ENCODE measurements around the gene TRIM23.

TRIM23 gene

DNA sequence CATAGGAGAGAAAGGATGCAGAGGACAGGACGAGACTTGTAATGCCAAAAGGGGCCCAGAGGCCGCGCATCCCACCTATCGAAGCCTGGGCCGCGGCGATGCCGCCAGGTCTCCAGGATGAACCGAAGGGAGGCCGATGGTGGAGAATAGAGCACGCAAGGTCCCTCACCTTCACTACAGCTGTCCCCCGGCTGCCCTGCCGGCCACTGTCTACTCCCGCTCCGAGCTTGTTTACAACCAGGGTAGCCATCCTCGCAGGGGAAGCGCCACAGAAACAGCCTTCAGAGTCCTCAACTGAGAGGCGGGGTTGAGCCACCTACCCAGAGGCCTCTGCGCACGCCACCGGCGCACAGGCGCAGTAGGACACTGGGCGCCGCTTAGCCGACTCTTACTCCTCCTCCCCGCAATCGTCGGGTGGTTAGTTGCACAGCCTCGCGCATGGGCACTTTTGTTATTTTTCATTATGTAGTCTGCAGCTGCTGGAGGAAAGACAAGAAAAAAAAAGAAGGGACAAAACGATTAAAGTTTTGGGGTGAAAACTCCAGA is at the start of gene TRIM23:
TRIM23 (minus strand) TSS at position 309 of the 546 bp plus-strand sequence; CDS start at position 250, 59 bp downstream.
- TF ChIP-seq, protein P1, sequence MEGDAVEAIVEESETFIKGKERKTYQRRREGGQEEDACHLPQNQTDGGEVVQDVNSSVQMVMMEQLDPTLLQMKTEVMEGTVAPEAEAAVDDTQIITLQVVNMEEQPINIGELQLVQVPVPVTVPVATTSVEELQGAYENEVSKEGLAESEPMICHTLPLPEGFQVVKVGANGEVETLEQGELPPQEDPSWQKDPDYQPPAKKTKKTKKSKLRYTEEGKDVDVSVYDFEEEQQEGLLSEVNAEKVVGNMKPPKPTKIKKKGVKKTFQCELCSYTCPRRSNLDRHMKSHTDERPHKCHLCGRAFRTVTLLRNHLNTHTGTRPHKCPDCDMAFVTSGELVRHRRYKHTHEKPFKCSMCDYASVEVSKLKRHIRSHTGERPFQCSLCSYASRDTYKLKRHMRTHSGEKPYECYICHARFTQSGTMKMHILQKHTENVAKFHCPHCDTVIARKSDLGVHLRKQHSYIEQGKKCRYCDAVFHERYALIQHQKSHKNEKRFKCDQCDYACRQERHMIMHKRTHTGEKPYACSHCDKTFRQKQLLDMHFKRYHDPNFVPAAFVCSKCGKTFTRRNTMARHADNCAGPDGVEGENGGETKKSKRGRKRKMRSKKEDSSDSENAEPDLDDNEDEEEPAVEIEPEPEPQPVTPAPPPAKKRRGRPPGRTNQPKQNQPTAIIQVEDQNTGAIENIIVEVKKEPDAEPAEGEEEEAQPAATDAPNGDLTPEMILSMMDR (IDR thresholded peaks at IDR 0.05; ENCODE audit: low read depth, low read length, missing control alignments) = no peak
- DNase-seq (ENCODE audit: extremely low read depth, low read depth) = peak; percentile 66
- peak within 1 kb of the TSS; percentile 72 for H3K4me3 ChIP-seq (replicated peaks; ENCODE audit: low read depth, low read length)

DNA sequence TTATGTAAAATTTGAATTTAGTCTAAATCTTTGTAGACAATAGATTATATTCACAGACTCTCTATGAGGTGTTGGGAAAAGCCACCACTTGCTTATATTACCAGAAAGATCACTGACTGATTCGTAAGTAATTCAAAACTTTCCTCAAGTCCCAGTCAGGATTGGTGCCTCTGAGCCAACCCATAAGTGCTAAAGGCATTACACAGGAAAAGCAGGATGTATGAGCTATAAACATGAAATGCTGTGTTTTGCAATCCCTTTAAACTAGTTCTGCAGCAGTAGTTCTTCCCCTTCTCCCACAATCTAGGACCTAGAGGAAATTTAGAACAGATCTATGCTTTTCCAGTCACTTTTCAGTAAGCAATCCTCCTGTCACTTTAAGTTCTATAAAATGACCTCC is 48.7 kb upstream of the TRIM23 start:
- DNase-seq (ENCODE audit: extremely low read depth, low read depth) = no peak
- TF ChIP-seq, protein P1 (IDR thresholded peaks at IDR 0.05; ENCODE audit: low read depth, low read length, missing control alignments) = no peak
- H3K4me3 ChIP-seq (replicated peaks; ENCODE audit: low read depth, low read length) = no peak overlapping the region

DNA sequence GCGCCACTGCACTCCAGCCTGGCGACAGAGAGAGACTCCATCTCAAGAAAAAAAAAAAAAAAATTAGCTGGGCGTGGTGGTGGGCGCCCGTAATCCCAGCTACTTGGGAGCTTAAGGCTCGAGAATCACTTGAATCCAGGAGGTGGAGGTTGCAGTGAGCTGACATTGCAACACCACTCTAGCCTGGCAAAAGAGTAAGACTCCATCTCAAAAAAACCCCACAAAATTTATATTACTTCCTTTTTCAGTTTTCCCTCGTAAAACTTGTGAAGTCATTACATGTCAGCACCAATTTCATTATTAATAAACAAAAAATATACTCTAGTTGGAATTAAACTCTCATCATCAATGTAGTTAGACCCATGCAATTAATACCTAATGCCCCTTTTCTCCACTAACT is 44.6 kb upstream of the TRIM23 start:
- no peak for DNase-seq (ENCODE audit: extremely low read depth, low read depth)
- TF ChIP-seq, protein P1 (IDR thresholded peaks at IDR 0.05; ENCODE audit: low read depth, low read length, missing control alignments) = no peak
- H3K4me3 ChIP-seq (replicated peaks; ENCODE audit: low read depth, low read length) = no peak overlapping the region

DNA sequence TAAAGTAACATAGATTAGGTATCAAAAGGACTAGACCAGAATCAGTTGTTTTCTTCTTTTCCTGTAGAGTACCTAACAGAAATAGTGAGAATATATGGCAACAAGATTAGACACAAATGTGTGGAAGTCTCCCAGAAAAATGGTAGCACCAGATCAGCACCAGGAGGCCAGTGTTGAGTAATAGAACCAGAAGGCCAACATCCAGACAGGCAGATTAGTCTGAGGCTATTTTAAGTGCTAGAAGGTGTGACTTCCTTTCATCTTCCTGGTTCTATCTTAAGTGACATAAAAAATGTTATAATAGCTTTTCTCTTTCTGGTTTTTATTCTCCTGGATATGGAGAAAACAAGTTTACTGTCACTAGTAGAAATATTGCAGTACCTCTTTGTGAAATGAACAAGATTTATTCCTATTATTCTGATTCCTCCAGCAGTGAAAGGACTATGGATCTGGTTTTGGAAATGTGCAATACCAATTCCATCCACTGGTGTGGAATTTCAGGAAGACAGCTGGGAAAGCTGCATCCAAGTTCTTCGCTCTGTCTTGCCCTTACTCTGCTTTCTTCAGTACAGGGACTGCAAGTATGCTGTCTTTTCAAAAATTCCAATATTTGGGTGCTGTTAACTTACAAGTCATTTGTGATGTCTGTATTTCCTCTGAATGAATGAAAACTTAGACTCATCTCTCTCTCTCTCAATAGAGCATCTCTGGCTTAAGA is 39.8 kb upstream of the TRIM23 start:
- TF ChIP-seq, protein P1 (IDR thresholded peaks at IDR 0.05; ENCODE audit: low read depth, low read length, missing control alignments) = peak; percentile 42
- DNase-seq (ENCODE audit: extremely low read depth, low read depth) = no peak

DNA sequence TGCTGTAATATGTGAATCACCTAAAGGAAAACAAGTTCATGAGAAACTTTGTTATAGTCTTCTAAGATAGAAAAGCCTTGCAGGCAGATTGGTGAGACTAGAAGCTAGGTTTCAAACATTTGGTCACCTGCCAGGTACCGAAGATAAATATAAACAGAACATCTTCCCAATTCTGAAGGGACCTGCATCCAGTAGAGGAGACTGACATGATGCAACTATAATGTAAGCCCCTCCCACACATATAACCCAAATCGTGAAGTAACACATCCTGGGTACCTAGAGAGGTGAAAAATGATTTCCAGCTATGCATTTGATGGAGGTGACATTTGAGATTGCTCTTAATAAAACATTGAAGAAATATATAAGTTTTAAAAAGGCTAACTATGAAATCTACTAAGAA is 30.6 kb upstream of the TRIM23 start:
- TF ChIP-seq, protein P1 (IDR thresholded peaks at IDR 0.05; ENCODE audit: low read depth, low read length, missing control alignments) = no peak
- DNase-seq (ENCODE audit: extremely low read depth, low read depth) = no peak
- no peak overlapping the region for H3K4me3 ChIP-seq (replicated peaks; ENCODE audit: low read depth, low read length)

More for the DNA sequence above, 39.8 kb upstream of the TRIM23 start:
- no peak overlapping the region for H3K4me3 ChIP-seq (replicated peaks; ENCODE audit: low read depth, low read length)

DNA sequence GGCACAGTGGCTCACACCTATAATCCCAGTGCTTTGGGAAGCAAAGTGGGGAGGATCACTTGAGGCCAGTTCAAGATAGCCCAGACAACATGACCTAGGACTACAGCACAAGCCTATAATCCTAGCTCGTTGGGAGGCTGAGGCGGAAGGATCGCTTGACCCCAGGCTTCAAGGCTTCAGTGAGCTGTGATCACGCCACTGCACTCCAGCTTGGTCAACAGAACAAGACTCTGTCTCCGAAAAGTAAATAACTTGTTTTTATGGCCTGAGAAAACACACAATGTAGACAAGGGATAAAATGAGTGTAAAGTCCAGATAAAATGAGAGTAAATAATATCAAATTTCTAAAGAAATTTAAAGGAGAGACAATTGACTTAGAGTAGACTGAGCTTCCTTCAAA is 27.0 kb upstream of the TRIM23 start:
- no peak overlapping the region for H3K4me3 ChIP-seq (replicated peaks; ENCODE audit: low read depth, low read length)
- TF ChIP-seq, protein P1 (IDR thresholded peaks at IDR 0.05; ENCODE audit: low read depth, low read length, missing control alignments) = no peak
- no peak for DNase-seq (ENCODE audit: extremely low read depth, low read depth)
